PC-9 (cell line): Measurements from ENCODE around the gene GNG7. TPM values are rescaled to one million over a fixed set of nuclear protein-coding genes. Genes with fewer than 3 reads are reported as not detected.
A peak's percentile ranks its signal among the peaks of the same experiment; 100 is the strongest.

Experiments
- BruUV-seq: library from RNA; stranded (reverse); fragments of 400-500 nt; replicated peaks from 2 replicates; lab custom pipeline; 2021; lab: Mats Ljungman, UMichigan
- CTCF ChIA-PET: fragments of 300-600 bp; sonication (Branson Sonifier 250); formaldehyde crosslinking; loops from one replicate; lab custom pipeline; 2022; ENCODE audit warnings: antibody characterized with exemption; lab: Charles Lee
- POLR2A ChIA-PET: fragments of 300-600 bp; sonication (Branson Sonifier 250); formaldehyde crosslinking; loops from one replicate; lab custom pipeline; 2022; ENCODE audit warnings: antibody characterized with exemption; ENCODE audit not compliant: unreplicated experiment; lab: Charles Lee
- DNase-seq, 2 experiments: peaks; one replicate each; pipeline versions ENCODE4 v3.0.0 to v3.0.0-alpha.2; 2015 to 2022; ENCODE audit warnings: mixed read lengths in 1 of 2
- H2AFZ ChIP-seq: fragments of 200-600 bp; sonication (generic); 2 replicates; pipeline ENCODE4 v1.8.1; 2017; ENCODE audit warnings: antibody characterized with exemption
- H3F3A ChIP-seq: fragments of 200-600 bp; sonication (generic); 2 replicates; pipeline ENCODE4 v1.8.1; 2017; ENCODE audit warnings: antibody characterized with exemption, mild to moderate bottlenecking, low read depth; ENCODE audit not compliant: insufficient read depth
- H3K27ac ChIP-seq: fragments of 200-600 bp; sonication (generic); 2 replicates; pipeline ENCODE4 v1.6.1; 2016; ENCODE audit warnings: mixed run types
- H3K27me3 ChIP-seq: fragments of 200-600 bp; sonication (generic); 2 replicates; pipeline ENCODE4 v1.6.1; 2016; ENCODE audit warnings: low read depth, mixed run types; ENCODE audit not compliant: insufficient read depth
- H3K36me3 ChIP-seq: fragments of 200-600 bp; sonication (generic); 2 replicates; pipeline ENCODE4 v1.6.1; 2016; ENCODE audit warnings: low read depth, mixed run types
- H3K4me1 ChIP-seq: fragments of 200-600 bp; sonication (generic); replicated peaks from 2 replicates; pipeline ENCODE4 v1.6.1; 2016; ENCODE audit warnings: mixed run types; ENCODE audit not compliant: insufficient read depth
- H3K4me2 ChIP-seq: fragments of 200-600 bp; sonication (generic); 2 replicates; pipeline ENCODE4 v1.6.1; 2017; ENCODE audit warnings: mixed run types
- H3K4me3 ChIP-seq: fragments of 200-600 bp; sonication (generic); 2 replicates; pipeline ENCODE4 v1.6.1; 2016; ENCODE audit warnings: mixed run types
- H3K79me2 ChIP-seq: fragments of 200-600 bp; sonication (generic); 2 replicates; pipeline ENCODE4 v1.6.1; 2017; ENCODE audit warnings: low read depth, mixed run types
- H3K9me2 ChIP-seq: fragments of 200-600 bp; sonication (generic); 2 replicates; pipeline ENCODE4 v1.8.1; 2017; ENCODE audit warnings: mild to moderate bottlenecking; ENCODE audit not compliant: insufficient read depth
- H3K9me3 ChIP-seq: fragments of 200-600 bp; sonication (generic); 2 replicates; pipeline ENCODE4 v1.8.1; 2016; ENCODE audit warnings: low read depth; ENCODE audit not compliant: insufficient read depth
- H4K20me1 ChIP-seq: fragments of 200-600 bp; sonication (generic); 2 replicates; pipeline ENCODE4 v1.8.1; 2017; ENCODE audit not compliant: insufficient read depth
- CTCF ChIP-seq: fragments of 200-600 bp; sonication (generic); conservative IDR thresholded peaks from 2 replicates; pipeline ENCODE4 v1.6.1; 2017; ENCODE audit warnings: mixed run types, antibody characterized with exemption, mild to moderate bottlenecking, moderate library complexity
- EZH2 ChIP-seq: fragments of 200-600 bp; sonication (generic); IDR thresholded peaks from 2 replicates; pipeline ENCODE4 v1.8.0; 2017; ENCODE audit warnings: antibody characterized with exemption, low read depth
- intact Hi-C: fragments of 100-400 bp; cut with micrococcal nuclease; formaldehyde crosslinking; loops from one replicate; pipeline ENCODE4 v1.10.0; 2022; ENCODE audit not compliant: unreplicated experiment
- total RNA-seq: library from RNA; stranded (reverse); gene quantifications from 2 replicates; pipeline ENCODE4 v1.2.3, GENCODE V29; 2021

The GNG7 gene
- total RNA-seq, 1 experiment from 2014 or later, result 2.8 TPM

- no peak overlapping the region for H2AFZ ChIP-seq
- no peaks in the 10 kb centered on the region for H3K79me2 ChIP-seq
- no peaks in the 10 kb centered on the region for H3K27me3 ChIP-seq
- H3K9me3 ChIP-seq, result no peaks in the 10 kb centered on the region
- no TSS peak for BruUV-seq
- H3K4me1 ChIP-seq, result peaks cover 21% of the 10 kb centered on the region
- POLR2A ChIA-PET, result interaction anchor here (0.6 to 2.3 kb wide), 5 partner anchors 38 to 108 kb away, joined by 3 to 31 read pairs (median 6); partner anchors contain the start of gene GADD45B
- H3K4me3 ChIP-seq, result peak overlapping the region; percentile 51; the same call in 1 of the 2 replicates
- CTCF ChIA-PET, result interaction anchor here (0.7 to 1.5 kb wide), 2 partner anchors 36 to 170 kb away, joined by 6 to 10 read pairs; no protein-coding TSS in a partner anchor
- H4K20me1 ChIP-seq, result no peaks in the 10 kb centered on the region
- peak overlapping the region; percentile 90 for H3K27ac ChIP-seq
- H3K4me2 ChIP-seq, result peak overlapping the region; percentile 91
- H3F3A ChIP-seq, result peaks cover 21% of the 10 kb centered on the region
- intact Hi-C loops, result loop anchor here (1.0 to 5.0 kb wide), 5 partner anchors 32 to 104 kb away; no protein-coding TSS in a partner anchor
- no peaks in the 10 kb centered on the region for H3K9me2 ChIP-seq
- TF ChIP-seq CTCF, result peak; percentile 58
- TF ChIP-seq EZH2, result no peak
- no peak for DNase-seq
- H3K36me3 ChIP-seq, result no peaks in the 10 kb centered on the region
Measured at GRCh38 chr19:2579678-2580280, 122.7 kb downstream of the GNG7 start.

- intact Hi-C loops, result loop anchor here (1.0 to 5.0 kb wide), 5 partner anchors 32 to 104 kb away; no protein-coding TSS in a partner anchor
- H3F3A ChIP-seq, result peaks cover 21% of the 10 kb centered on the region
- H2AFZ ChIP-seq, result peak overlapping the region; percentile 61
- no TSS peak for BruUV-seq
- POLR2A ChIA-PET, result interaction anchor here (0.6 to 2.3 kb wide), 11 partner anchors 9 to 706 kb away, joined by 3 to 31 read pairs (median 6); partner anchors contain the start of gene GADD45B
- H3K9me3 ChIP-seq, result no peaks in the 10 kb centered on the region
- H3K27me3 ChIP-seq, result no peaks in the 10 kb centered on the region
- H4K20me1 ChIP-seq, result no peaks in the 10 kb centered on the region
- CTCF ChIA-PET, result interaction anchor here (0.6 to 1.5 kb wide), 9 partner anchors 28 to 103 kb away, joined by 3 to 10 read pairs (median 4); partner anchors contain the start of gene GADD45B
- H3K27ac ChIP-seq, result peak overlapping the region; percentile 90
- TF ChIP-seq EZH2 (no peak), CTCF (peak; percentile 87)
- peaks cover 21% of the 10 kb centered on the region for H3K4me1 ChIP-seq
- no peaks in the 10 kb centered on the region for H3K79me2 ChIP-seq
- H3K36me3 ChIP-seq, result no peaks in the 10 kb centered on the region
- no peaks in the 10 kb centered on the region for H3K9me2 ChIP-seq
- peak; percentile 86 to 93 for DNase-seq
- peak overlapping the region; percentile 51; the same call in 1 of the 2 replicates for H3K4me3 ChIP-seq
- peak overlapping the region; percentile 91 for H3K4me2 ChIP-seq
Measured at GRCh38 chr19:2578901-2579677, 123.4 kb downstream of the GNG7 start.

- no peak for TF ChIP-seq EZH2
- no peak for TF ChIP-seq CTCF
- Histone ChIP-seq H3K4me1 (peaks cover 21% of the 10 kb centered on the region), H4K20me1 (no peaks in the 10 kb centered on the region), H3K9me2 (no peaks in the 10 kb centered on the region), H3F3A (peaks cover 21% of the 10 kb centered on the region), H3K27ac (peak overlapping the region; percentile 90), H3K79me2 (no peaks in the 10 kb centered on the region), H3K4me2 (peak overlapping the region; percentile 91), H3K9me3 (no peaks in the 10 kb centered on the region), H2AFZ (peak overlapping the region; percentile 61), H3K27me3 (no peaks in the 10 kb centered on the region), H3K4me3 (peak overlapping the region; percentile 51; the same call in 1 of the 2 replicates), H3K36me3 (no peaks in the 10 kb centered on the region)
- ChIA-PET POLR2A (interaction anchor here (0.6 to 2.3 kb wide), 8 partner anchors 10 to 707 kb away, joined by 3 to 31 read pairs (median 9); partner anchors contain the start of gene GADD45B), CTCF (interaction anchor here (0.6 to 1.5 kb wide), 9 partner anchors 27 to 102 kb away, joined by 3 to 10 read pairs (median 4); partner anchors contain the start of gene GADD45B)
- peak; percentile 66 to 68 for DNase-seq
- intact Hi-C loops, result loop anchor here (5.0 kb wide), 1 partner anchor 81 kb away; no protein-coding TSS in a partner anchor
- BruUV-seq, result no TSS peak
Measured at GRCh38 chr19:2578391-2578890, 124.1 kb downstream of the GNG7 start.
